HEK293T (cell line): Measurements from ENCODE around the gene PRPF40A.
"Not testable (repeated sequence)": the region's sequence is repeated elsewhere in the genome, so short reads cannot be mapped to it uniquely, and the experiment has no call there.

ENCODE experiments used
- CTCF ChIA-PET: fragments of 350-600 bp; formaldehyde crosslinking; extraction: SDS; loops from one replicate; lab custom pipeline; 2021; ENCODE audit warnings: antibody characterized with exemption, inconsistent platforms; lab: Yijun Ruan, JAX
- POLR2A ChIA-PET: fragments of 350-600 bp; formaldehyde crosslinking; extraction: SDS; loops from one replicate; lab custom pipeline; 2020; ENCODE audit warnings: antibody characterized with exemption, inconsistent platforms; lab: Yijun Ruan, JAX
- DNase-seq: peaks from one replicate; pipeline ENCODE4 v3.0.0; 2012; ENCODE audit warnings: mixed read lengths; ENCODE audit errors: extremely low spot score
- ARNT ChIP-seq: fragments of 450-650 bp; IDR thresholded peaks from 2 replicates; pipeline ENCODE4 v1.6.1; 2017; ENCODE audit warnings: mild to moderate bottlenecking
- BHLHE40 ChIP-seq: fragments of 450-650 bp; IDR thresholded peaks from 2 replicates; pipeline ENCODE4 v1.6.1; 2016; ENCODE audit warnings: mild to moderate bottlenecking, moderate library complexity, borderline replicate concordance
- CTBP1 ChIP-seq: fragments of 450-650 bp; IDR thresholded peaks from 2 replicates; pipeline ENCODE4 v1.6.1; 2016; ENCODE audit warnings: borderline replicate concordance
- ELF4 ChIP-seq: fragments of 450-650 bp; IDR thresholded peaks from 2 replicates; pipeline ENCODE4 v1.6.1; 2017; ENCODE audit warnings: antibody characterized with exemption
- FOXA1 ChIP-seq: fragments of 450-650 bp; IDR thresholded peaks from 2 replicates; pipeline ENCODE4 v1.6.1; 2016; ENCODE audit warnings: mild to moderate bottlenecking
- FOXK2 ChIP-seq: fragments of 450-650 bp; IDR thresholded peaks from 2 replicates; pipeline ENCODE4 v1.6.1; 2016; ENCODE audit warnings: mild to moderate bottlenecking
- FOXM1 ChIP-seq: fragments of 450-650 bp; IDR thresholded peaks from 2 replicates; pipeline ENCODE4 v1.6.1; 2017; ENCODE audit warnings: mild to moderate bottlenecking, borderline replicate concordance
- HDGF ChIP-seq: fragments of 450-650 bp; IDR thresholded peaks from 2 replicates; pipeline ENCODE4 v1.6.1; 2017; ENCODE audit warnings: antibody characterized with exemption, borderline replicate concordance
- L3MBTL2 ChIP-seq: fragments of 450-650 bp; conservative IDR thresholded peaks from 2 replicates; pipeline ENCODE4 v1.6.1; 2016; ENCODE audit warnings: mild to moderate bottlenecking
- LEF1 ChIP-seq: fragments of 450-650 bp; IDR thresholded peaks from 2 replicates; pipeline ENCODE4 v1.6.1; 2017; ENCODE audit warnings: mild to moderate bottlenecking, borderline replicate concordance
- NFRKB ChIP-seq: fragments of 450-650 bp; IDR thresholded peaks from 2 replicates; pipeline ENCODE4 v1.6.1; 2016; ENCODE audit warnings: mild to moderate bottlenecking, moderate library complexity
- SUZ12 ChIP-seq: fragments of 450-650 bp; IDR thresholded peaks from 2 replicates; pipeline ENCODE4 v1.6.1; 2016; ENCODE audit warnings: mild to moderate bottlenecking
- TARDBP ChIP-seq: fragments of 450-650 bp; IDR thresholded peaks from 2 replicates; pipeline ENCODE4 v1.6.1; 2016
- ZNF384 ChIP-seq: fragments of 450-650 bp; IDR thresholded peaks from 2 replicates; pipeline ENCODE4 v1.6.1; 2016
- TF ChIP-seq, protein P1 (sequence below): fragments of 450-650 bp; IDR thresholded peaks from 2 replicates; pipeline ENCODE4 v1.6.1; 2016

PRPF40A gene

DNA sequence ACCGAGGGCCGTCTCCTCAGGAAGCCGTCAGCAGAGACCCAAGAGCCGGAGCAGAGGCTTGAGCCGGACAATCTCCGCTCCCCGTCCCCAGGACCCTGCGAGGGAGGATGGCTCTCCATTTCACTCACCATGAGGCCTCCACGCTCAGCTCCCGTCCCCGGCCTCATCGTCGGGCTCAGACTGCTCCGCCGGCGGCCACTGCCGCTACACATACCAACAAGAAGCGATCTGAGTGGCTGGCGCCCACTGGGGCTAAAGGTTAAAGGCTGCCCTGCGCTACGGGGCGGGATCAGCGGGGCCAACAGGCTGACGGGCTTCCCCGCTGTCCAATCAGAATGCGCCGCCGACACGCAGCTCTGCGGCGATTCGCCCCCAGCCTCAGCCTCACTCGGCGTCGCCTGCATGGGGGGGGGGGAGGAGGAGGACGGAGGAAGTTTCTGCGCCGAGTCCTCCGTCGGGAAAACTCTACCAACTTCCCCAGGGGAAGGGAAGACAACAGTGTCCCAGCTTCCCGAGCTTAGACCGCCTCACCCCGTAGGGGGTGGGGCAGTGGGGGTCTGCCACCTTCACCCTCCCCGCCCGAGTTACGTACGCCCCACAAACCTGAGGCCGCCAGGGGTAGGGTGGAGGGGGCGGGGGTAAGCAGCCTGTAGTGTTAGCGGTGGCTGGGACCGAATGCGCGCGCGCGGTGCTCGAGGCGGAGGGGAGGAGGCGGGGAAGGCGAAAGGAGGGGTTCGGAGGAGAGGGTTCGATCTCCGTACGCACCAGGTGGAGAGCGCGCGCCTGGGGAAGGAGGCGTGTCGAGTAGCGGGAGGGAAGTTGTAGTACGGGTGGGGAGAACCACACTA is at the start of gene PRPF40A:
Gene PRPF40A, minus strand, starts transcription at position 234 of the 848 bp plus-strand sequence. Its CDS starts 22 bp downstream, at position 212.
- TF ChIP-seq ARNT (no peak), ELF4 (peak; percentile 36; the same call in 1 of the 2 replicates), SUZ12 (no peak), FOXM1 (peak; percentile 29; the same call in 1 of the 2 replicates), CTBP1 (no peak), L3MBTL2 (peak; percentile 13; the same call in 1 of the 2 replicates), LEF1 (no peak), BHLHE40 (no peak)
- TF ChIP-seq, protein P1, sequence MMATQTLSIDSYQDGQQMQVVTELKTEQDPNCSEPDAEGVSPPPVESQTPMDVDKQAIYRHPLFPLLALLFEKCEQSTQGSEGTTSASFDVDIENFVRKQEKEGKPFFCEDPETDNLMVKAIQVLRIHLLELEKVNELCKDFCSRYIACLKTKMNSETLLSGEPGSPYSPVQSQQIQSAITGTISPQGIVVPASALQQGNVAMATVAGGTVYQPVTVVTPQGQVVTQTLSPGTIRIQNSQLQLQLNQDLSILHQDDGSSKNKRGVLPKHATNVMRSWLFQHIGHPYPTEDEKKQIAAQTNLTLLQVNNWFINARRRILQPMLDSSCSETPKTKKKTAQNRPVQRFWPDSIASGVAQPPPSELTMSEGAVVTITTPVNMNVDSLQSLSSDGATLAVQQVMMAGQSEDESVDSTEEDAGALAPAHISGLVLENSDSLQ: peak; percentile 99
- CTCF ChIA-PET: interaction anchor here (0.7 kb wide), 2 partner anchors 140 to 811 kb away, joined by 3 to 4 read pairs; no protein-coding TSS in a partner anchor
- DNase-seq: peak; percentile 97
- POLR2A ChIA-PET: interaction anchor here (0.9 to 1.6 kb wide), 6 partner anchors 9 to 26 kb away, joined by 3 to 5 read pairs (median 4); no protein-coding TSS in a partner anchor

DNA sequence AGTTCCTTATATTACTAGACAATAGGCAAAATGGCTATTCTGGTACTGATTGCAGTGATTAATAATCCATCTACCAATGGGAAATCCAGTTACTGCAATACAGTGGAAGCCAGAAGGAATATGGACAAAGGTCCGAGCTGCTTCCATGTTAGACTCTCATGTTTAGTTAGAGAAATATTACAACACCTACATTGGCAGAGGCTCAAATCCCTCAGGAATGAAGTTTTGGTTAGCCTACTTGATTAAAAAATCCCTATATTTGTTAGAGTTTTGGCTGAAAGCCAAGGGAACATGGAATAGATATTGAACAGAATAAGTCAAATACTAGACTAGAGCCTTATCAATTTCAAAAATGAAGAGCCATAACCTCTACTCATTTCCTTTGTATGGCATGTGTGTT is 49.7 kb upstream of the PRPF40A start:
- CTCF ChIA-PET: no interaction called here
- TF ChIP-seq, protein P1: no peak
- TF ChIP-seq SUZ12: no peak
- no peak for TF ChIP-seq L3MBTL2
- no peak for TF ChIP-seq NFRKB
- TF ChIP-seq LEF1: no peak
- DNase-seq: no peak
- POLR2A ChIA-PET: no interaction called here

GRCh38 chr2:152763651-152764050 is 46.4 kb upstream of the PRPF40A start:
- CTCF ChIA-PET: no interaction called here
- no peak for TF ChIP-seq LEF1
- TF ChIP-seq FOXA1: no peak
- no peak for TF ChIP-seq HDGF
- TF ChIP-seq CTBP1: no peak
- no peak for TF ChIP-seq ZNF384
- no peak for TF ChIP-seq FOXM1
- no peak for TF ChIP-seq ELF4
- DNase-seq: no peak
- POLR2A ChIA-PET: no interaction called here

GRCh38 chr2:152763208-152763607 is 45.9 kb upstream of the PRPF40A start:
- POLR2A ChIA-PET, CTCF ChIA-PET, DNase-seq: not testable (repeated sequence)

DNA sequence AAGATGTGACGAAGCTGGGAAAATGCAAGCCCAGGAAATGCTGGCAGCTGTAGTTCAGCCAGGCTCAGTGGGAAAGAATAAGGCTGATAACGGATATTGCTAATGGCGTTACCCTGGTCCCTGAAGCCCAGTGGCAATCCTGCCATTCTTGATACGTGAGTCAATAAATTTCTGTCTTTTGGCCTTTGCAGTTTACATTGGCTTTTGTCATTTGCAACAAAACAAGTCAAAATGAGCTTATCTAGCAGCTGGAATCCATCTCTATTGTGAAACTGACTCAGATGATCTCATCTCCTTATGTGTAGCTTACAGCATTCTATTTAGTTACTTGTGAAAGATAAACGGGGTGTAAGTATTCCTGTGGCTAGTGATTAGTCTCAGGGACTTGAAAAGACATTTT is 44.9 kb upstream of the PRPF40A start:
- POLR2A ChIA-PET: no interaction called here
- DNase-seq: no peak
- CTCF ChIA-PET: no interaction called here
- TF ChIP-seq ELF4: no peak
- TF ChIP-seq ARNT: no peak
- TF ChIP-seq NFRKB: no peak
- no peak for TF ChIP-seq CTBP1
- TF ChIP-seq LEF1: no peak
- no peak for TF ChIP-seq HDGF
- no peak for TF ChIP-seq L3MBTL2
- no peak for TF ChIP-seq FOXM1
- no peak for TF ChIP-seq SUZ12
- no peak for TF ChIP-seq FOXK2
- TF ChIP-seq, protein P1: no peak
- no peak for TF ChIP-seq ZNF384
- TF ChIP-seq TARDBP: no peak
- no peak for TF ChIP-seq FOXA1

DNA sequence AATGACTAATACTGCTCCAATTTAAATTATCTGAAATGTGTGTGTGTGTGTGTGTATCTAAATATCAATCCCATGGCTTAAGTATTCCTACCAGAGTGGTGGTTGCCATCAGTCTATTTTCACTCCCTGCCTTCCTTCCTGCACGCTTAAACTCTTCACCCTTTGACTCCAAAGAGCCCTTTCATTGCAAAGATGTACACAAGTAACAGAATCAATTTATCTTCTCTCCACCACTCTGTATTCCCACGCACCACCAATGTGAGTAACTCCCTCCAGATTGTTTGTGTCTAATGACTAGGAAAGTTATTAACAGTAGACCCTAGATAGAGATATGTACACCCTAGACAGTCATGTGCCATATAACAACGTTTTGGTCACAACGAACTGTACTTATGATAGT is 44.0 kb upstream of the PRPF40A start:
- no peak for TF ChIP-seq NFRKB
- no peak for TF ChIP-seq ZNF384
- no peak for TF ChIP-seq SUZ12
- no peak for TF ChIP-seq BHLHE40
- no peak for TF ChIP-seq FOXM1
- no peak for TF ChIP-seq TARDBP
- no peak for TF ChIP-seq LEF1
- no peak for TF ChIP-seq CTBP1
- TF ChIP-seq ELF4: no peak
- CTCF ChIA-PET: no interaction called here
- no peak for DNase-seq
- POLR2A ChIA-PET: no interaction called here
